HepG2 (cell line): Measurements from ENCODE around the gene TARDBP.

Source experiments
- CEBPB ChIP-seq: IDR thresholded peaks from 2 replicates; pipeline ENCODE4 v1.6.1; 2011; ENCODE audit warnings: low read depth, low read length, improper control_type of control experiment, borderline replicate concordance
- GABPA ChIP-seq, 2 experiments: IDR thresholded peaks; 2 replicates each; pipeline ENCODE4 v1.6.1; 2011 to 2016; ENCODE audit warnings: low read depth in 2 of 2, low read length in 1 of 2, missing biosample characterization in 1 of 2, missing genetic modification characterization in 1 of 2
- SP2 ChIP-seq: sonication (generic); formaldehyde crosslinking; IDR thresholded peaks from 2 replicates; pipeline ENCODE4 v1.5.1; 2020; ENCODE audit warnings: mild to moderate bottlenecking, missing genetic modification reagents
- TCF12 ChIP-seq, 2 experiments: fragments of 450-650 bp in 1 of 2; sonication (generic) in 1 of 2; formaldehyde crosslinking in 1 of 2; IDR thresholded peaks; 2 replicates each; pipeline versions ENCODE4 v1.6.1 to v1.8.0; 2017 to 2022; ENCODE audit warnings: antibody characterized with exemption in 1 of 2, mild to moderate bottlenecking in 1 of 2, missing genetic modification reagents in 1 of 2, moderate library complexity in 1 of 2
- ZNF451 ChIP-seq: sonication (generic); formaldehyde crosslinking; IDR thresholded peaks from 2 replicates; pipeline ENCODE4 v1.5.0; 2020; ENCODE audit warnings: mild to moderate bottlenecking, missing genetic modification reagents
- ZNF670 ChIP-seq: sonication (generic); formaldehyde crosslinking; IDR thresholded peaks from 2 replicates; pipeline ENCODE4 v1.8.0; 2022; ENCODE audit warnings: mild to moderate bottlenecking, missing genetic modification reagents, borderline replicate concordance
- TF ChIP-seq, protein P1 (sequence below): sonication (generic); formaldehyde crosslinking; IDR thresholded peaks from 2 replicates; pipeline ENCODE4 v1.4.0; 2020; ENCODE audit warnings: missing genetic modification reagents, borderline replicate concordance
- TF ChIP-seq, protein P2 (sequence below): sonication (generic); formaldehyde crosslinking; IDR thresholded peaks from 2 replicates; pipeline ENCODE4 v1.5.0; 2020; ENCODE audit warnings: missing genetic modification reagents

DNA sequence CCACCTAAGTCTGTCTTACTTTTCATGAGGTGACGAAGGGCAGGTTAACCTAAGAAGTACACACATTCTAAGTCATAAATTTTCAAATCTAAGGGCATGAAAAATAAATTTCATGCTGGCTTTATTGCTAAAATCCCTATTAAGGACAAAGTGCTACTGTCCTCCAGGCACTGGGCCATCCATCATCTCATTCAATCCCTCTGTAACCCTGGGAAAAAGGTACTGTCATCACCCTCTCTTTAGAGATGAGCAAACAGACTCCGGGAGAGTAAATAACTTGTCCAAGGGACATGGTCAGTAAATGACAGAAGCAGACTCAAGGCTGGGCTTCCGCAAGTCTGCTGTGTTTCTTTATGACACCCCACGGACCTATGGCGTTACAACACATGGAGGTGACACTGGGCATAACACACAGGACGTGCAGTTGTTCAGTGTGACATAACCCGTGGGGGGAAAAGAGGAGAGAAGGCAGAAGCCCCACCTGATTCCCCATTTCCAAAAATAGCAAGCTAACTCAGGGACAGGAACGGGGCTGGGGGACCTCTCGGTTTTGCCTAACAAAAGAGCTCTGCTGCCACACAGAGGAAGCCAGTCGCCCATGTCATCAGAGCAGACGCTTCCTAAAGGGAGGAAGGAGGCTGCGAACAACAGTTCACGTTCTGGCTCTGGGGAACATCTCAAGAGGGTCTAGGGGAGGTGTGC lies 59.9 kb downstream of the TARDBP start:
- TF ChIP-seq ZNF451, result no peak
- no peak for TF ChIP-seq TCF12 (IDR thresholded peaks at IDR 0.05)
- TF ChIP-seq TCF12 (CRISPR knock-in tag; IDR thresholded peaks at IDR 0.05), result no peak
- no peak for TF ChIP-seq GABPA (IDR thresholded peaks at IDR 0.05; ENCODE audit: low read depth, low read length)
- TF ChIP-seq GABPA (CRISPR knock-in tag; IDR thresholded peaks at IDR 0.05; ENCODE audit: low read depth), result no peak
- TF ChIP-seq SP2 (CRISPR knock-in tag), result no peak
- TF ChIP-seq, protein P1, sequence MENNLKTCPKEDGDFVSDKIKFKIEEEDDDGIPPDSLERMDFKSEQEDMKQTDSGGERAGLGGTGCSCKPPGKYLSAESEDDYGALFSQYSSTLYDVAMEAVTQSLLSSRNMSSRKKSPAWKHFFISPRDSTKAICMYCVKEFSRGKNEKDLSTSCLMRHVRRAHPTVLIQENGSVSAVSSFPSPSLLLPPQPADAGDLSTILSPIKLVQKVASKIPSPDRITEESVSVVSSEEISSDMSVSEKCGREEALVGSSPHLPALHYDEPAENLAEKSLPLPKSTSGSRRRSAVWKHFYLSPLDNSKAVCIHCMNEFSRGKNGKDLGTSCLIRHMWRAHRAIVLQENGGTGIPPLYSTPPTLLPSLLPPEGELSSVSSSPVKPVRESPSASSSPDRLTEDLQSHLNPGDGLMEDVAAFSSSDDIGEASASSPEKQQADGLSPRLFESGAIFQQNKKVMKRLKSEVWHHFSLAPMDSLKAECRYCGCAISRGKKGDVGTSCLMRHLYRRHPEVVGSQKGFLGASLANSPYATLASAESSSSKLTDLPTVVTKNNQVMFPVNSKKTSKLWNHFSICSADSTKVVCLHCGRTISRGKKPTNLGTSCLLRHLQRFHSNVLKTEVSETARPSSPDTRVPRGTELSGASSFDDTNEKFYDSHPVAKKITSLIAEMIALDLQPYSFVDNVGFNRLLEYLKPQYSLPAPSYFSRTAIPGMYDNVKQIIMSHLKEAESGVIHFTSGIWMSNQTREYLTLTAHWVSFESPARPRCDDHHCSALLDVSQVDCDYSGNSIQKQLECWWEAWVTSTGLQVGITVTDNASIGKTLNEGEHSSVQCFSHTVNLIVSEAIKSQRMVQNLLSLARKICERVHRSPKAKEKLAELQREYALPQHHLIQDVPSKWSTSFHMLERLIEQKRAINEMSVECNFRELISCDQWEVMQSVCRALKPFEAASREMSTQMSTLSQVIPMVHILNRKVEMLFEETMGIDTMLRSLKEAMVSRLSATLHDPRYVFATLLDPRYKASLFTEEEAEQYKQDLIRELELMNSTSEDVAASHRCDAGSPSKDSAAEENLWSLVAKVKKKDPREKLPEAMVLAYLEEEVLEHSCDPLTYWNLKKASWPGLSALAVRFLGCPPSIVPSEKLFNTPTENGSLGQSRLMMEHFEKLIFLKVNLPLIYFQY, result no peak
- TF ChIP-seq, protein P2, sequence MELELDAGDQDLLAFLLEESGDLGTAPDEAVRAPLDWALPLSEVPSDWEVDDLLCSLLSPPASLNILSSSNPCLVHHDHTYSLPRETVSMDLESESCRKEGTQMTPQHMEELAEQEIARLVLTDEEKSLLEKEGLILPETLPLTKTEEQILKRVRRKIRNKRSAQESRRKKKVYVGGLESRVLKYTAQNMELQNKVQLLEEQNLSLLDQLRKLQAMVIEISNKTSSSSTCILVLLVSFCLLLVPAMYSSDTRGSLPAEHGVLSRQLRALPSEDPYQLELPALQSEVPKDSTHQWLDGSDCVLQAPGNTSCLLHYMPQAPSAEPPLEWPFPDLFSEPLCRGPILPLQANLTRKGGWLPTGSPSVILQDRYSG (CRISPR knock-in tag), result no peak
- TF ChIP-seq CEBPB, result no peak
- TF ChIP-seq ZNF670, result no peak
